ENCODE results near the gene GMNC. TPM values are rescaled to one million over a fixed set of nuclear protein-coding genes. Genes with fewer than 3 reads are reported as not detected.

The GMNC gene
- total and polyA plus RNA-seq, 4 donors = 1.7 to 2.6 (median 2.4) TPM

GRCh38 chr3:190911382-190911781 lies 48.9 kb upstream of the GMNC start:
- WGBS = 80% methylated on average over 4 of the region's 4 CpGs
- Histone ChIP-seq H3K27ac (ENCODE audit: low read depth in 1 of 2, low read length in 2 of 2) (no peak overlapping the region), H3K9me3 (ENCODE audit: control insufficient read depth in 4 of 4, low read length in 3 of 4) (no peaks in the 10 kb centered on the region), H3K27me3 (ENCODE audit: control insufficient read depth in 4 of 4, insufficient read depth in 4 of 4, low read length in 3 of 4) (no peaks in the 10 kb centered on the region), H3K4me3 (ENCODE audit: low read depth in 1 of 3, low read length in 3 of 3) (no peak overlapping the region), H3K36me3 (ENCODE audit: control insufficient read depth in 4 of 4, insufficient read depth in 3 of 4, low read depth in 1 of 4, low read length in 3 of 4) (no peaks in the 10 kb centered on the region), H3K4me1 (ENCODE audit: control insufficient read depth in 4 of 4, insufficient read depth in 4 of 4, low read length in 3 of 4) (no peaks in the 10 kb centered on the region), H3K9ac (ENCODE audit: low read depth in 1 of 2, low read length in 2 of 2) (no peak overlapping the region)
- TF ChIP-seq RAD21 (IDR thresholded peaks at IDR 0.05) (no peak), HNF4G (IDR thresholded peaks at IDR 0.05) (no peak), GABPA (IDR thresholded peaks at IDR 0.05 in 1 of 2, conservative IDR thresholded peaks at IDR 0.05 in 1 of 2) (no peak)
- no peak for DNase-seq (ENCODE audit: low spot score)

- no peaks in the 10 kb centered on the region for H3K27me3 ChIP-seq (ENCODE audit: control insufficient read depth in 4 of 4, insufficient read depth in 4 of 4, low read length in 3 of 4)
- no peak for DNase-seq (ENCODE audit: low spot score)
- no peak overlapping the region for H3K9ac ChIP-seq (ENCODE audit: low read depth in 1 of 2, low read length in 2 of 2)
- H3K4me3 ChIP-seq (ENCODE audit: low read depth in 1 of 3, low read length in 3 of 3) = no peak overlapping the region
- no peak for TF ChIP-seq CTCF (IDR thresholded peaks at IDR 0.05; ENCODE audit: low read depth, low read length, missing input control)
- H3K27ac ChIP-seq (ENCODE audit: low read depth in 1 of 2, low read length in 2 of 2) = no peak overlapping the region
- no peaks in the 10 kb centered on the region for H3K9me3 ChIP-seq (ENCODE audit: control insufficient read depth in 4 of 4, low read length in 3 of 4)
- H3K36me3 ChIP-seq (ENCODE audit: control insufficient read depth in 4 of 4, insufficient read depth in 3 of 4, low read depth in 1 of 4, low read length in 3 of 4) = no peaks in the 10 kb centered on the region
- 81% methylated on average over 9 of the region's 9 CpGs for WGBS
- H3K4me1 ChIP-seq (ENCODE audit: control insufficient read depth in 4 of 4, insufficient read depth in 4 of 4, low read length in 3 of 4) = no peaks in the 10 kb centered on the region
These were observed 47.4 kb upstream of the GMNC start for GRCh38 chr3:190909908-190910307.

- no peak for DNase-seq (ENCODE audit: low spot score)
- Histone ChIP-seq H3K4me3 (ENCODE audit: low read depth in 1 of 3, low read length in 3 of 3) (no peak overlapping the region), H3K36me3 (ENCODE audit: control insufficient read depth in 4 of 4, insufficient read depth in 3 of 4, low read depth in 1 of 4, low read length in 3 of 4) (no peaks in the 10 kb centered on the region), H3K9ac (ENCODE audit: low read depth in 1 of 2, low read length in 2 of 2) (no peak overlapping the region), H3K9me3 (ENCODE audit: control insufficient read depth in 4 of 4, low read length in 3 of 4) (peaks cover 0 to 1% (median 0%) of the 10 kb centered on the region in 4 donors), H3K27me3 (ENCODE audit: control insufficient read depth in 4 of 4, insufficient read depth in 4 of 4, low read length in 3 of 4) (no peaks in the 10 kb centered on the region), H3K27ac (ENCODE audit: low read depth in 1 of 2, low read length in 2 of 2) (no peak overlapping the region), H3K4me1 (ENCODE audit: control insufficient read depth in 4 of 4, insufficient read depth in 4 of 4, low read length in 3 of 4) (no peaks in the 10 kb centered on the region)
- WGBS = 86% methylated on average over 1 of the region's 1 CpG
- TF ChIP-seq EGR1 (IDR thresholded peaks at IDR 0.05; ENCODE audit: low read depth in 2 of 2) (no peak), HNF4A (conservative IDR thresholded peaks at IDR 0.05) (no peak), TAF1 (conservative IDR thresholded peaks at IDR 0.05) (no peak), ZBTB33 (IDR thresholded peaks at IDR 0.05) (no peak), YY1 (IDR thresholded peaks at IDR 0.05) (no peak), FOXA1 (IDR thresholded peaks at IDR 0.05) (no peak), MAX (IDR thresholded peaks at IDR 0.05) (no peak), CTCF (IDR thresholded peaks at IDR 0.05; ENCODE audit: low read depth, low read length, missing input control) (no peak), JUND (IDR thresholded peaks at IDR 0.05) (no peak), RXRA (IDR thresholded peaks at IDR 0.05) (no peak), SP1 (IDR thresholded peaks at IDR 0.05) (no peak), ATF3 (IDR thresholded peaks at IDR 0.05) (no peak), REST (IDR thresholded peaks at IDR 0.05) (no peak), RAD21 (IDR thresholded peaks at IDR 0.05) (no peak)
These were observed 40.7 kb upstream of the GMNC start for GRCh38 chr3:190903156-190903555.

Measured in liver (tissue), 9 donors.